Anterior cingulate cortex (tissue), 58 donors: ENCODE results near the gene ACAP3.

Experiments
- DNase-seq, 58 donors: peaks; one replicate each; lab custom pipeline; 2025; lab: John Stamatoyannopoulos, UW

Gene ACAP3

GRCh38 chr1:1332031-1332755, 24.5 kb upstream of the ACAP3 start:
- DNase-seq = no peak

GRCh38 chr1:1331068-1331965, 23.6 kb upstream of the ACAP3 start, which contains the start of gene TAS1R3:
TSS of gene TAS1R3 (plus strand) at chr1:1331280. CDS start at chr1:1331346, 66 bp downstream.
- DNase-seq = no peak

GRCh38 chr1:1330366-1331067, 22.8 kb upstream of the ACAP3 start:
- no peak for DNase-seq

- DNase-seq = no peak
Observed at GRCh38 chr1:1329304-1330210, 21.8 kb upstream of the ACAP3 start.

- DNase-seq = no peak
Observed at GRCh38 chr1:1328254-1328653, 20.5 kb upstream of the ACAP3 start.

GRCh38 chr1:1327291-1327690, 19.6 kb upstream of the ACAP3 start:
- no peak for DNase-seq

- DNase-seq = no peak
Observed at GRCh38 chr1:1326075-1326605, 18.4 kb upstream of the ACAP3 start.

- no peak for DNase-seq
Observed at GRCh38 chr1:1325288-1326074, 17.8 kb upstream of the ACAP3 start.

- DNase-seq = peak in 57 of 58 donors; percentile 43 to 92 (median 87)
Observed at GRCh38 chr1:1324524-1325287, 17.0 kb upstream of the ACAP3 start, which contains the start of the genes CPTP and INTS11. TSS of gene CPTP (plus strand) at chr1:1324802. CDS start at chr1:1326911, 2,109 bp downstream. TSS of gene INTS11 (minus strand) at chr1:1324660. CDS start at chr1:1324608, 52 bp downstream.

GRCh38 chr1:1324084-1324523, 16.4 kb upstream of the ACAP3 start:
- DNase-seq = no peak

- DNase-seq = no peak
Observed at GRCh38 chr1:1322952-1323351, 15.2 kb upstream of the ACAP3 start.

- no peak for DNase-seq
Observed at GRCh38 chr1:1322418-1322817, 14.7 kb upstream of the ACAP3 start.

- no peak for DNase-seq
Observed at GRCh38 chr1:1321477-1321876, 13.7 kb upstream of the ACAP3 start.

- no peak for DNase-seq
Observed at GRCh38 chr1:1320666-1321448, 13.1 kb upstream of the ACAP3 start.

GRCh38 chr1:1319646-1319941, 11.9 kb upstream of the ACAP3 start:
- no peak for DNase-seq

GRCh38 chr1:1318777-1319645, 11.3 kb upstream of the ACAP3 start:
- DNase-seq = no peak
